Measurements from ENCODE around the gene ZNF107.

DNA sequence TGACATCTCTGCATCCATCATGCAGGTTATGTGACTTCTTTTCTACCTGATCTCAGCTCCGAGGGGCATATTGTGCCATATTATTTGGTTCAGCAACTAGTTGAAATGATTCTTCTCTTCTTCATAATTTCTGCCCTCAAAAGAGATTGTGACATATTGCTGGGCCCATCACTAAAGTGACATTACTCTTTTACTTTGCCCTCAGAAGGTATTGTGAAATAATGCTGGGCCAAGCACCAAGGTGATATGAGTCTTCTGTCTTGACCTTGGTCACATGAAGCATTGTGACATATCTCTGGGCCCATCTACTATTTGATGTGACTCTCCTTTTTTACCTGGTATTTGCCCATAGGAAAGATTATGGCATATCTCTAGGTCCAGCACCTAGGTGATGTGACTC lies 33.9 kb upstream of the ZNF107 start:
- TF ChIP-seq, protein P1, sequence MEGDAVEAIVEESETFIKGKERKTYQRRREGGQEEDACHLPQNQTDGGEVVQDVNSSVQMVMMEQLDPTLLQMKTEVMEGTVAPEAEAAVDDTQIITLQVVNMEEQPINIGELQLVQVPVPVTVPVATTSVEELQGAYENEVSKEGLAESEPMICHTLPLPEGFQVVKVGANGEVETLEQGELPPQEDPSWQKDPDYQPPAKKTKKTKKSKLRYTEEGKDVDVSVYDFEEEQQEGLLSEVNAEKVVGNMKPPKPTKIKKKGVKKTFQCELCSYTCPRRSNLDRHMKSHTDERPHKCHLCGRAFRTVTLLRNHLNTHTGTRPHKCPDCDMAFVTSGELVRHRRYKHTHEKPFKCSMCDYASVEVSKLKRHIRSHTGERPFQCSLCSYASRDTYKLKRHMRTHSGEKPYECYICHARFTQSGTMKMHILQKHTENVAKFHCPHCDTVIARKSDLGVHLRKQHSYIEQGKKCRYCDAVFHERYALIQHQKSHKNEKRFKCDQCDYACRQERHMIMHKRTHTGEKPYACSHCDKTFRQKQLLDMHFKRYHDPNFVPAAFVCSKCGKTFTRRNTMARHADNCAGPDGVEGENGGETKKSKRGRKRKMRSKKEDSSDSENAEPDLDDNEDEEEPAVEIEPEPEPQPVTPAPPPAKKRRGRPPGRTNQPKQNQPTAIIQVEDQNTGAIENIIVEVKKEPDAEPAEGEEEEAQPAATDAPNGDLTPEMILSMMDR (IDR thresholded peaks at IDR 0.05) = no peak
- no peak for TF ChIP-seq POLR2A (IDR thresholded peaks at IDR 0.05)
